Stomach (tissue), 9 donors: ENCODE data around the gene SCAF1. TPM values are rescaled to one million over a fixed set of nuclear protein-coding genes. Genes with fewer than 3 reads are reported as not detected.

Experiments
- DNase-seq, 2 donors: peaks; one replicate each; pipeline versions ENCODE4 v3.0.0 to v3.0.0-alpha.2; 2013 to 2019
- H3K27ac ChIP-seq, 5 donors: fragments of 200-600 bp in 4 of 5; sonication (generic) in 4 of 5; one replicate each; pipeline ENCODE4 v1.5.1; 2013 to 2019; ENCODE audit warnings: mild to moderate bottlenecking in 1 of 5, moderate library complexity in 1 of 5
- H3K27me3 ChIP-seq, 3 donors: fragments of 200-600 bp; sonication (generic); one replicate each; pipeline ENCODE4 v1.5.1; 2017 to 2019; ENCODE audit warnings: mixed run types in 1 of 3
- H3K36me3 ChIP-seq, 4 donors: fragments of 200-600 bp; sonication (generic); 1 replicate in 3 of 4; 2 replicates in 1 of 4; pipeline ENCODE4 v1.5.1; 2016 to 2019
- H3K4me1 ChIP-seq, 4 donors: fragments of 200-600 bp; sonication (generic); one replicate each; pipeline ENCODE4 v1.5.1; 2016 to 2019
- H3K4me3 ChIP-seq, 4 donors: fragments of 200-600 bp; sonication (generic) in 3 of 4; one replicate each; pipeline ENCODE4 v1.5.1; 2016 to 2019; ENCODE audit warnings: mild to moderate bottlenecking in 1 of 4
- H3K9me3 ChIP-seq, 4 donors: fragments of 200-600 bp; sonication (generic); one replicate each; pipeline ENCODE4 v1.5.1; 2016 to 2019
- EP300 ChIP-seq: sonication (generic); formaldehyde crosslinking; IDR thresholded peaks from one replicate; pipeline ENCODE4 v1.6.1; 2017; ENCODE audit warnings: antibody characterized with exemption
- POLR2A ChIP-seq, 4 donors: fragments of 450-650 bp; IDR thresholded peaks; one replicate each; pipeline ENCODE4 v1.6.1; 2016; ENCODE audit warnings: antibody characterized with exemption in 4 of 4, control low read depth in 2 of 4, mild to moderate bottlenecking in 1 of 4, moderate library complexity in 1 of 4
- POLR2AphosphoS5 ChIP-seq, 3 donors: sonication (generic); formaldehyde crosslinking; IDR thresholded peaks; one replicate each; pipeline ENCODE4 v1.6.1; 2016; ENCODE audit warnings: antibody characterized with exemption in 3 of 3
- WGBS, 5 donors: extraction: QIAGEN DNeasy Blood & Tissue Kit in 3 of 5; methylation state at CpG; one replicate each; pipeline versions ENCODE4 v1.1.5 to v1.1.7; 2013 to 2018; 5-methylcytosine and 5-hydroxymethylcytosine counted together
- intact Hi-C: fragments of 100-400 bp; cut with DNase I; formaldehyde crosslinking; loops from one replicate; pipeline ENCODE4 v1.15.1; 2023; ENCODE audit warnings: low total_unique reads
- polyA plus RNA-seq, 3 donors: library from polyadenylated mRNA; stranded (reverse); fragments of 200-250 nt; gene quantifications; one replicate each; pipeline ENCODE4 v1.2.3, GENCODE V29; 2013
- total RNA-seq, 5 donors: library from RNA; depleted of rRNA; stranded (reverse); fragments of >200 nt; gene quantifications; one replicate each; pipeline versions ENCODE4 v1.1.0 to v1.2.3, GENCODE V29; 2014 to 2016
- TF ChIP-seq, protein P1 (sequence below), 7 experiments: fragments of 450-650 bp in 4 of 7; fragments of 200-600 bp in 3 of 7; sonication (generic) in 3 of 7; IDR thresholded peaks; one replicate each; pipeline ENCODE4 v1.5.1; 2016 to 2019; ENCODE audit warnings: antibody characterized with exemption in 7 of 7, control low read depth in 2 of 7, mild to moderate bottlenecking in 1 of 7
- donor health status: healthy with polysubstance abuse.
- donor health status: Bipolar disorder and iron deficiency.
- donor health status: healthy.

The SCAF1 gene
- total and polyA plus RNA-seq, 8 donors = 8.3 to 41.7 (median 19.7) TPM

DNA sequence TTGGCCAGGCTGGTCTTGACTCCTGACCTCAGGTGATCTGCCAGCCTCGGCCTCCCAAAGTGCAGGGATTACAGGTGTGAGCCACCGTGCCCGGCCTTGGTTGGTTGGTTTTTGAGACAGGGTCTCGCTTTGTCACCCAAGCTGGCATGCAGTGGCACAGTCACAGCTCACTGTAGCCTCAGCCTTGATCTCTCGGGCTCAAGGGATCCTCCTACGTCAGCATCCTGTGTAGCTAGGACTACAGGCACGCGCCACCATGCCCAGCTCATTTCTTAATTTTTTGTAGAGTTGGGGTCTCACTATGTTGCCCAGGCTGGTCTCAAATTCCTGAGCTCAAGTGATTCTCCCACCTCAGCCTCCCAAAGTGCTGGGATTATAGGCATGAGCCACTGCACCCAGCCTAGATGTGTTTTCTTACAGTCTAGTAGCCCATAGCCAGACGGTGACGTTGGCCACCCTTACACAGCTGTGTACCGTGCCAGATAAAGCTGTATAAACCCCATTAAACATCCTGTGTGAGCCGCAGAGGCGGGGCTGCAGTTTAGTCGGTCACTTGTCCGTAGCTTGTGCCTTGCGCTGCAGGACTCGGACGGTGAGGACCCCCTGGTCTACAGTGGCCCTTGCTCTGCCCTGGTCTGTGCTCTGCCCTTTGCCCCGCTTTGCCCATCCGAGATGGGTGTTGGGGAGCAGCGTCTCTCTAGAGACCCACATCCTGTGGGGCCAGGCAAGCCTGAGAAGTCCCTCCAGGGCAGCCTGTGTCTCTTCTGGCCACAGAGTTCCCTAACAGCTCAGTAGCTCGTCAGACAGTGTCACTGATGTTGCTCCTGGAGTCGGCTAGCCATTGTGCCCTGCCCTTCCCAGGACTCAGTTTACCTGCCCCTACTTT, 13.8 kb downstream of the SCAF1 start:
- peaks cover 90 to 100% (median 100%) of the 10 kb centered on the region in 4 donors for H3K36me3 ChIP-seq
- TF ChIP-seq, protein P1, sequence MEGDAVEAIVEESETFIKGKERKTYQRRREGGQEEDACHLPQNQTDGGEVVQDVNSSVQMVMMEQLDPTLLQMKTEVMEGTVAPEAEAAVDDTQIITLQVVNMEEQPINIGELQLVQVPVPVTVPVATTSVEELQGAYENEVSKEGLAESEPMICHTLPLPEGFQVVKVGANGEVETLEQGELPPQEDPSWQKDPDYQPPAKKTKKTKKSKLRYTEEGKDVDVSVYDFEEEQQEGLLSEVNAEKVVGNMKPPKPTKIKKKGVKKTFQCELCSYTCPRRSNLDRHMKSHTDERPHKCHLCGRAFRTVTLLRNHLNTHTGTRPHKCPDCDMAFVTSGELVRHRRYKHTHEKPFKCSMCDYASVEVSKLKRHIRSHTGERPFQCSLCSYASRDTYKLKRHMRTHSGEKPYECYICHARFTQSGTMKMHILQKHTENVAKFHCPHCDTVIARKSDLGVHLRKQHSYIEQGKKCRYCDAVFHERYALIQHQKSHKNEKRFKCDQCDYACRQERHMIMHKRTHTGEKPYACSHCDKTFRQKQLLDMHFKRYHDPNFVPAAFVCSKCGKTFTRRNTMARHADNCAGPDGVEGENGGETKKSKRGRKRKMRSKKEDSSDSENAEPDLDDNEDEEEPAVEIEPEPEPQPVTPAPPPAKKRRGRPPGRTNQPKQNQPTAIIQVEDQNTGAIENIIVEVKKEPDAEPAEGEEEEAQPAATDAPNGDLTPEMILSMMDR (IDR thresholded peaks at IDR 0.05) = no peak
- TF ChIP-seq EP300 = no peak
- no peak for TF ChIP-seq POLR2A (IDR thresholded peaks at IDR 0.05)
- no peak for TF ChIP-seq POLR2AphosphoS5 (IDR thresholded peaks at IDR 0.05)
- intact Hi-C loops = no loop called here
- no peak for DNase-seq
- no peak overlapping the region for H3K27ac ChIP-seq
- no peaks in the 10 kb centered on the region for H3K4me1 ChIP-seq
- 87 to 90% (median 89%) methylated on average over 22 to 23 of the region's 23 CpGs for WGBS, 5 donors
- no peak overlapping the region for H3K4me3 ChIP-seq
- no peaks in the 10 kb centered on the region for H3K27me3 ChIP-seq
- H3K9me3 ChIP-seq = no peaks in the 10 kb centered on the region

DNA sequence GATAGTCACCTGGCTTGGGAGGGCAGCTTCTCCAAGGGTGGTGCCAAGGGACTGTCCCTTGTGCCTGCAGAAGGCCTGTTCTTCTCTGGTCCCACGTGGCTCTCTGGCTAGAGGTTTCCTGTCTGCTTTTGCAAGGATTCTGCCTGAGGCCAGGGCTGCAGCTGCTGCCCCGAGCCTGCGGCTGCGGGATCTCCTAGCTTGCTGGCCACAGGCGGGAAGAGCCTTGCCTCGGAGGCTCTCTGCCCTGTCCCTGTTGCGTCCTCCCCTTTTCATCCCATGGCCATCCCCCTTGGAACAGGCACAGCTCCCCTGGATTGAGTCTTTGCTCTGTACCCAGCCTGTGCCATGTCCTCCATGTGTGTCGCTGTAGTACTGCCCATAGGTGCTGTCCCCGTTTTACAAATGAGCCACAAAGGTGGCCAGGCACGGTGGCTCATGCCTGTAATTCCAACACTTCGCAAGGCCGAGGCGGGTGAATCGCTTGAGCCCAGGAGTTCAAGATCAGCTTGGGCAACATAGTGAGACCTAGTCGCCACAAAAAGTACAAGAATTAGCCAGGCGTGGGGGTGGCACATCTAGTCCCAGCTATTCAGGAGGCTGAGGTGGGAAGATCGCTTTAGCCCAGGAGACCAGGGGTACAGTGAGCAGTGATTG, 14.6 kb downstream of the SCAF1 start:
- Histone ChIP-seq H3K27ac (no peak overlapping the region), H3K4me1 (no peaks in the 10 kb centered on the region), H3K36me3 (peaks cover 91 to 100% (median 100%) of the 10 kb centered on the region in 4 donors), H3K9me3 (no peaks in the 10 kb centered on the region), H3K27me3 (no peaks in the 10 kb centered on the region), H3K4me3 (no peak overlapping the region)
- intact Hi-C loops = no loop called here
- no peak for DNase-seq
- TF ChIP-seq EP300 (no peak), POLR2A (IDR thresholded peaks at IDR 0.05) (no peak), POLR2AphosphoS5 (IDR thresholded peaks at IDR 0.05) (no peak)
- TF ChIP-seq, protein P1 (IDR thresholded peaks at IDR 0.05) = no peak
- 88 to 91% (median 89%) methylated on average over 17 of the region's 17 CpGs for WGBS, 5 donors

DNA sequence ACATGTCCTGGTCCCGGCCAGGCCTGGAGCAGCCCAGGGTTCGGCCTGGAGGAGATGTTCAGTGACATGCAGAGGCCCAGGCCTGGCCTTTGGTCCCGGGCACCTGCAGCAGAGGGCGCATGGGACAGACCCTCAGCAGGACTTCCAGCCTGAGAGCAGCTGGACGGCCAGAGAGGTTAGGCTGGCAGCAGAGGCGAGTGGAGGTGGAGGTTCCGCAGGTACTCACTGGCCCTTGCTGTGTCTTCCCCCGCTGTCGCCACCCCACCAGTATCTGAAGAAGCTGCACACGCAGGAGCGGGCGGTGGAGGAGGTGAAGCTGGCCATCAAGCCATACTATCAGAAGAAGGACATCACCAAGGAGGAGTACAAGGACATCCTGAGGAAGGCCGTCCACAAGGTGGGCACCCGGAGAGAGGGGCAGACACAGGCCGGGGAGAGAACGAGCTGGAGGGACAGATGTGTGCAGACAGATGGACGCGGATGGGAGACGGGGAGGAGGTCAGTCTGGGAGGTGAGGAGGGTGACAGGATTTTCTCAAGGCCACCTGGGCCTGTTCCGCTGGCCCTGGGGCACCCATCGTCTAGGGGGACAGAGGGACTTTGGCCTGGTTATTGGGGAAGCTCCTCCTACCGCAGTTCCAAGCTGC, 15.6 kb downstream of the SCAF1 start:
- H3K36me3 ChIP-seq = peaks cover 96 to 100% (median 100%) of the 10 kb centered on the region in 4 donors
- no peak for DNase-seq
- no peak overlapping the region for H3K27ac ChIP-seq
- 88 to 93% (median 90%) methylated on average over 18 to 22 of the region's 22 CpGs for WGBS, 5 donors
- H3K4me1 ChIP-seq = no peaks in the 10 kb centered on the region
- no peaks in the 10 kb centered on the region for H3K9me3 ChIP-seq
- H3K27me3 ChIP-seq = no peaks in the 10 kb centered on the region
- H3K4me3 ChIP-seq = no peak overlapping the region
- TF ChIP-seq POLR2A (IDR thresholded peaks at IDR 0.05) (no peak), EP300 (no peak), POLR2AphosphoS5 (IDR thresholded peaks at IDR 0.05) (no peak)
- TF ChIP-seq, protein P1 (IDR thresholded peaks at IDR 0.05) = no peak
- intact Hi-C loops = no loop called here

DNA sequence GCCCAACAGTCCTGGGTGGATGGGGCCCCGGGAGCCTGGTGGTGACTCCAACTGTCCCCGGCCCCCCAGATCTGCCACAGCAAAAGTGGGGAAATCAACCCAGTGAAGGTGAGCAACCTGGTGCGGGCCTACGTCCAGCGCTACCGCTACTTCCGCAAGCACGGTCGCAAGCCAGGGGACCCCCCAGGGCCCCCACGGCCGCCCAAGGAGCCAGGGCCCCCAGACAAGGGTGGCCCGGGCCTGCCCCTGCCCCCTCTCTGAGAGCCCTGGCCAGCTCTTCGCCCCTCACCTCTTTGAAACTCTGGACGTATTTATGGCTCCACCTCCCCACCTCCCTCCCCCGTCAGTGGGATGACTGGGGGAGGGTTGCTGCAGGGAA, 16.1 kb downstream of the SCAF1 start:
- no peak for DNase-seq
- TF ChIP-seq POLR2AphosphoS5 (IDR thresholded peaks at IDR 0.05) (no peak), EP300 (no peak), POLR2A (IDR thresholded peaks at IDR 0.05) (no peak)
- TF ChIP-seq, protein P1 (IDR thresholded peaks at IDR 0.05) = no peak
- Histone ChIP-seq H3K4me3 (no peak overlapping the region), H3K4me1 (peaks cover 1 to 4% (median 3%) of the 10 kb centered on the region in 4 donors), H3K9me3 (no peaks in the 10 kb centered on the region), H3K27ac (no peak overlapping the region), H3K27me3 (no peaks in the 10 kb centered on the region), H3K36me3 (peaks cover 95 to 100% (median 100%) of the 10 kb centered on the region in 4 donors)
- intact Hi-C loops = no loop called here
- 80 to 88% (median 87%) methylated on average over 11 to 15 of the region's 15 CpGs for WGBS, 5 donors
